ENCODE data around the gene HID1. TPM values are rescaled to one million over a fixed set of nuclear protein-coding genes. Genes with fewer than 3 reads are reported as not detected.

HID1 gene
- total and polyA plus RNA-seq, 9 of the 15 experiments (the other 6 are each of a cell fraction or from before 2014, with no cell fraction given): 0.14 to 2.1 (median 0.54) TPM; not detected in 2

GRCh38 chr17:74953134-74953687 lies 19.3 kb downstream of the HID1 start:
- DNase-seq (ENCODE audit: extremely low read depth in 1 of 4, low spot score in 3 of 4) (no peak), ATAC-seq (0 out of 3 replicates have a peak, but pooled peaks have one; percentile 33), FAIRE-seq (no peak)
- Histone ChIP-seq H3K36me3 (ENCODE audit: control insufficient read depth, insufficient read depth, low read length) (no peaks in the 10 kb centered on the region), H4K20me1 (replicated peaks; ENCODE audit: control insufficient read depth, insufficient read depth, low read length) (no peaks in the 10 kb centered on the region), H3K79me2 (ENCODE audit: control insufficient read depth, insufficient read depth, low read length) (no peaks in the 10 kb centered on the region), H3K27me3 (ENCODE audit: control insufficient read depth in 2 of 2, insufficient read depth in 2 of 2, low read length in 2 of 2) (peaks cover 9 to 32% of the 10 kb centered on the region in 2 experiments; a peak in 3 of 5 replicates), H3K9ac (ENCODE audit: insufficient read depth in 1 of 2, low read depth in 2 of 2, low read length in 2 of 2) (peak overlapping the region in 1 of 2 experiments; percentile 64; a peak in 2 of 4 replicates), H3K9me3 (replicated peaks; ENCODE audit: control insufficient read depth, insufficient read depth, low read depth, low read length) (peaks cover 4% of the 10 kb centered on the region; the same call in 1 of the 2 replicates), H2AFZ (ENCODE audit: low read depth, low read length) (no peak overlapping the region), H3K27ac (ENCODE audit: extremely low read depth, low read depth, low read length) (no peak overlapping the region), H3K4me3 (no peak overlapping the region), H3K4me2 (ENCODE audit: insufficient read depth, low read length) (no peak overlapping the region), H3K9me1 (ENCODE audit: control insufficient read depth, insufficient read depth, low read length) (no peaks in the 10 kb centered on the region), H3K4me1 (replicated peaks in 1 of 2; ENCODE audit: control insufficient read depth in 2 of 2, insufficient read depth in 2 of 2, low read length in 2 of 2) (peaks cover 0 to 41% of the 10 kb centered on the region in 2 experiments; a peak in 3 of 5 replicates)
- POLR2A ChIA-PET: interaction anchor here (0.6 to 0.9 kb wide), 3 partner anchors 27 to 207 kb away, joined by 3 to 4 read pairs (median 3); no protein-coding TSS in a partner anchor
- CTCF ChIA-PET (ENCODE audit: low intra/inter-chr PET ratio): interaction anchor here (1.0 kb wide), 1 partner anchor 31 kb away, joined by 3 read pairs; no protein-coding TSS in a partner anchor
- intact Hi-C loops (cut with micrococcal nuclease): no loop called here
- in situ Hi-C loops (cut with MboI): no loop called here
- BruUV-seq (replicated peaks): no TSS peak
- WGBS (ENCODE audit: insufficient coverage, low coverage, missing lambda C conversion rate): 18% methylated on average over 11 of the region's 11 CpGs
- TF ChIP-seq, protein P1, sequence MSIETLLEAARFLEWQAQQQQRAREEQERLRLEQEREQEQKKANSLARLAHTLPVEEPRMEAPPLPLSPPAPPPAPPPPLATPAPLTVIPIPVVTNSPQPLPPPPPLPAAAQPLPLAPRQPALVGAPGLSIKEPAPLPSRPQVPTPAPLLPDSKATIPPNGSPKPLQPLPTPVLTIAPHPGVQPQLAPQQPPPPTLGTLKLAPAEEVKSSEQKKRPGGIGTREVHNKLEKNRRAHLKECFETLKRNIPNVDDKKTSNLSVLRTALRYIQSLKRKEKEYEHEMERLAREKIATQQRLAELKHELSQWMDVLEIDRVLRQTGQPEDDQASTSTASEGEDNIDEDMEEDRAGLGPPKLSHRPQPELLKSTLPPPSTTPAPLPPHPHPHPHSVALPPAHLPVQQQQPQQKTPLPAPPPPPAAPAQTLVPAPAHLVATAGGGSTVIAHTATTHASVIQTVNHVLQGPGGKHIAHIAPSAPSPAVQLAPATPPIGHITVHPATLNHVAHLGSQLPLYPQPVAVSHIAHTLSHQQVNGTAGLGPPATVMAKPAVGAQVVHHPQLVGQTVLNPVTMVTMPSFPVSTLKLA (conservative IDR thresholded peaks at IDR 0.05): no peak
- TF ChIP-seq TFAP4 (CRISPR knock-in tag; IDR thresholded peaks at IDR 0.05; ENCODE audit: borderline replicate concordance): peak; percentile 26; the same call in 1 of the 2 replicates
- peak; percentile 16 for TF ChIP-seq MEIS2 (IDR thresholded peaks at IDR 0.05; ENCODE audit: partially characterized antibody)
- TF ChIP-seq TOE1 (IDR thresholded peaks at IDR 0.05; ENCODE audit: borderline replicate concordance): no peak
- no peak for TF ChIP-seq TOE1 (CRISPR knock-in tag; IDR thresholded peaks at IDR 0.05; ENCODE audit: borderline replicate concordance, low read depth)
- no peak for TF ChIP-seq SIRT6 (IDR thresholded peaks at IDR 0.05; ENCODE audit: low read depth, low read length)
- TF ChIP-seq ATF3 (IDR thresholded peaks at IDR 0.05): no peak
- no peak for TF ChIP-seq ATF3 (CRISPR knock-in tag; conservative IDR thresholded peaks at IDR 0.05)
- TF ChIP-seq, protein P2, sequence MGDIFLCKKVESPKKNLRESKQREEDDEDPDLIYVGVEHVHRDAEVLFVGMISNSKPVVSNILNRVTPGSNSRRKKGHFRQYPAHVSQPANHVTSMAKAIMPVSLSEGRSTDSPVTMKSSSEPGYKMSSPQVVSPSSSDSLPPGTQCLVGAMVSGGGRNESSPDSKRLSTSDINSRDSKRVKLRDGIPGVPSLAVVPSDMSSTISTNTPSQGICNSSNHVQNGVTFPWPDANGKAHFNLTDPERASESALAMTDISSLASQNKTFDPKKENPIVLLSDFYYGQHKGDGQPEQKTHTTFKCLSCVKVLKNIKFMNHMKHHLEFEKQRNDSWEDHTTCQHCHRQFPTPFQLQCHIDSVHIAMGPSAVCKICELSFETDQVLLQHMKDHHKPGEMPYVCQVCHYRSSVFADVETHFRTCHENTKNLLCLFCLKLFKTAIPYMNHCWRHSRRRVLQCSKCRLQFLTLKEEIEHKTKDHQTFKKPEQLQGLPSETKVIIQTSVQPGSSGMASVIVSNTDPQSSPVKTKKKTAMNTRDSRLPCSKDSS (IDR thresholded peaks at IDR 0.05; ENCODE audit: low read depth, partially characterized antibody): no peak
- no peak for TF ChIP-seq ZNF584 (CRISPR knock-in tag; IDR thresholded peaks at IDR 0.05; ENCODE audit: low read depth)
- TF ChIP-seq ZNF668 (CRISPR knock-in tag; IDR thresholded peaks at IDR 0.05): no peak
